HCT116 (cell line): ENCODE results near the gene NUP210.

ENCODE experiments used
- CTCF ChIP-seq, 3 experiments: fragments of 200-600 bp in 1 of 3; sonication (generic) in 1 of 3; IDR thresholded peaks in 2 of 3; conservative IDR thresholded peaks in 1 of 3; 2 replicates each; pipeline ENCODE4 v1.5.1; 2012 to 2017; ENCODE audit warnings: low read depth in 2 of 3, low read length in 2 of 3, antibody characterized with exemption in 1 of 3, borderline replicate concordance in 1 of 3, control low read depth in 1 of 3, mild to moderate bottlenecking in 1 of 3, mixed read lengths in 1 of 3, mixed run types in 1 of 3, moderate library complexity in 1 of 3; ENCODE audit not compliant: insufficient read depth in 1 of 3
- EGR1 ChIP-seq: IDR thresholded peaks from 2 replicates; pipeline ENCODE4 v1.6.1; 2012; ENCODE audit warnings: low read depth
- EZH2 ChIP-seq: fragments of 200-600 bp; sonication (generic); IDR thresholded peaks from 2 replicates; pipeline ENCODE4 v1.6.1; 2017; ENCODE audit warnings: antibody characterized with exemption, mixed run types
- TF ChIP-seq, protein P1 (sequence below): IDR thresholded peaks from 2 replicates; pipeline ENCODE4 v1.6.1; 2011; ENCODE audit warnings: mild to moderate bottlenecking, low read length, moderate library complexity; ENCODE audit not compliant: insufficient replicate concordance; ENCODE audit errors: extremely low read depth

- TF ChIP-seq EZH2 (no peak), CTCF (IDR thresholded peaks at IDR 0.05 in 2 of 3, conservative IDR thresholded peaks at IDR 0.05 in 1 of 3; ENCODE audit: borderline replicate concordance in 1 of 3, insufficient read depth in 1 of 3, low read depth in 2 of 3, low read length in 2 of 3) (no peak), EGR1 (no peak)
- TF ChIP-seq, protein P1, sequence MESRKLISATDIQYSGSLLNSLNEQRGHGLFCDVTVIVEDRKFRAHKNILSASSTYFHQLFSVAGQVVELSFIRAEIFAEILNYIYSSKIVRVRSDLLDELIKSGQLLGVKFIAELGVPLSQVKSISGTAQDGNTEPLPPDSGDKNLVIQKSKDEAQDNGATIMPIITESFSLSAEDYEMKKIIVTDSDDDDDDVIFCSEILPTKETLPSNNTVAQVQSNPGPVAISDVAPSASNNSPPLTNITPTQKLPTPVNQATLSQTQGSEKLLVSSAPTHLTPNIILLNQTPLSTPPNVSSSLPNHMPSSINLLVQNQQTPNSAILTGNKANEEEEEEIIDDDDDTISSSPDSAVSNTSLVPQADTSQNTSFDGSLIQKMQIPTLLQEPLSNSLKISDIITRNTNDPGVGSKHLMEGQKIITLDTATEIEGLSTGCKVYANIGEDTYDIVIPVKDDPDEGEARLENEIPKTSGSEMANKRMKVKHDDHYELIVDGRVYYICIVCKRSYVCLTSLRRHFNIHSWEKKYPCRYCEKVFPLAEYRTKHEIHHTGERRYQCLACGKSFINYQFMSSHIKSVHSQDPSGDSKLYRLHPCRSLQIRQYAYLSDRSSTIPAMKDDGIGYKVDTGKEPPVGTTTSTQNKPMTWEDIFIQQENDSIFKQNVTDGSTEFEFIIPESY = no peak
Measured at GRCh38 chr3:13368834-13369233, 51.3 kb downstream of the NUP210 start.
